ENCODE data around the gene MEN1. TPM values are rescaled to one million over a fixed set of nuclear protein-coding genes. Genes with fewer than 3 reads are reported as not detected.

MEN1 gene
- total RNA-seq, 1 donor from 2014 or later, result 61.5 TPM

- Mint-ChIP-seq H3K27me3 (no peaks in the 10 kb centered on the region), H3K4me1 (ENCODE audit: low read depth) (peaks cover 8% of the 10 kb centered on the region), H3K36me3 (ENCODE audit: insufficient read depth) (peaks cover 2% of the 10 kb centered on the region), H3K27ac (no peak overlapping the region), H3K4me3 (ENCODE audit: low read depth) (peak overlapping the region; percentile 26), H3K9me3 (ENCODE audit: low read depth) (no peaks in the 10 kb centered on the region)
- DNase-seq (ENCODE audit: low spot score, unreplicated experiment), result no peak
- no peak for TF ChIP-seq CTCF (IDR thresholded peaks at IDR 0.05; ENCODE audit: unreplicated experiment)
These were observed 9.8 kb downstream of the MEN1 start for GRCh38 chr11:64800303-64801157.

GRCh38 chr11:64799623-64800302, 10.6 kb downstream of the MEN1 start:
- Mint-ChIP-seq H3K36me3 (ENCODE audit: insufficient read depth) (peaks cover 2% of the 10 kb centered on the region), H3K4me1 (ENCODE audit: low read depth) (peaks cover 8% of the 10 kb centered on the region), H3K27me3 (no peaks in the 10 kb centered on the region), H3K4me3 (ENCODE audit: low read depth) (no peak overlapping the region), H3K9me3 (ENCODE audit: low read depth) (no peaks in the 10 kb centered on the region), H3K27ac (no peak overlapping the region)
- DNase-seq (ENCODE audit: low spot score, unreplicated experiment), result no peak
- TF ChIP-seq CTCF (IDR thresholded peaks at IDR 0.05; ENCODE audit: unreplicated experiment), result no peak

- no peak overlapping the region for H3K27ac Mint-ChIP-seq
- H3K4me3 Mint-ChIP-seq (ENCODE audit: low read depth), result no peak overlapping the region
- no peak for DNase-seq (ENCODE audit: low spot score, unreplicated experiment)
- H3K36me3 Mint-ChIP-seq (ENCODE audit: insufficient read depth), result peaks cover 2% of the 10 kb centered on the region
- H3K4me1 Mint-ChIP-seq (ENCODE audit: low read depth), result peaks cover 8% of the 10 kb centered on the region
- H3K9me3 Mint-ChIP-seq (ENCODE audit: low read depth), result no peaks in the 10 kb centered on the region
- H3K27me3 Mint-ChIP-seq, result no peaks in the 10 kb centered on the region
- TF ChIP-seq CTCF (IDR thresholded peaks at IDR 0.05; ENCODE audit: unreplicated experiment), result no peak
These were observed 11.1 kb downstream of the MEN1 start for GRCh38 chr11:64799256-64799622.

- Mint-ChIP-seq H3K4me3 (ENCODE audit: low read depth) (no peak overlapping the region), H3K27me3 (no peaks in the 10 kb centered on the region), H3K27ac (no peak overlapping the region), H3K36me3 (ENCODE audit: insufficient read depth) (no peaks in the 10 kb centered on the region), H3K9me3 (ENCODE audit: low read depth) (no peaks in the 10 kb centered on the region), H3K4me1 (ENCODE audit: low read depth) (no peaks in the 10 kb centered on the region)
- no peak for DNase-seq (ENCODE audit: low spot score, unreplicated experiment)
- TF ChIP-seq CTCF (IDR thresholded peaks at IDR 0.05; ENCODE audit: unreplicated experiment), result no peak
These were observed 13.4 kb downstream of the MEN1 start for GRCh38 chr11:64796757-64797541.
